Liver (tissue), 3 donors: ENCODE measurements around the gene CSTA.

ENCODE experiments used
- ATF3 ChIP-seq: IDR thresholded peaks from 2 replicates; pipeline ENCODE4 v1.6.1; 2016; ENCODE audit warnings: antibody characterized with exemption
- CTCF ChIP-seq: fragments of 150-350 bp; IDR thresholded peaks from 2 replicates; pipeline ENCODE4 v1.5.1; 2017; ENCODE audit warnings: improper control_type of control experiment, low read depth, low read length; ENCODE audit not compliant: missing input control
- EGR1 ChIP-seq, 2 donors: IDR thresholded peaks; 2 replicates each; pipeline ENCODE4 v1.6.1; 2016 to 2018; ENCODE audit warnings: antibody characterized with exemption in 2 of 2, low read depth in 2 of 2
- GABPA ChIP-seq, 2 donors: IDR thresholded peaks in 1 of 2; conservative IDR thresholded peaks in 1 of 2; 2 replicates each; pipeline ENCODE4 v1.6.1; 2016; ENCODE audit warnings: antibody characterized with exemption in 2 of 2, mild to moderate bottlenecking in 1 of 2, moderate library complexity in 1 of 2
- HNF4G ChIP-seq: IDR thresholded peaks from 2 replicates; pipeline ENCODE4 v1.6.1; 2016; ENCODE audit warnings: antibody characterized with exemption
- MAX ChIP-seq: IDR thresholded peaks from 2 replicates; pipeline ENCODE4 v1.6.1; 2016; ENCODE audit warnings: antibody characterized with exemption
- RAD21 ChIP-seq, 2 donors: IDR thresholded peaks; 2 replicates each; pipeline ENCODE4 v1.6.1; 2016; ENCODE audit warnings: antibody characterized with exemption in 2 of 2, mild to moderate bottlenecking in 2 of 2
- REST ChIP-seq: IDR thresholded peaks from 2 replicates; pipeline ENCODE4 v1.6.1; 2016; ENCODE audit warnings: antibody characterized with exemption, mild to moderate bottlenecking
- SP1 ChIP-seq: IDR thresholded peaks from 2 replicates; pipeline ENCODE4 v1.6.1; 2018; ENCODE audit warnings: antibody characterized with exemption, mild to moderate bottlenecking
- TAF1 ChIP-seq: conservative IDR thresholded peaks from 2 replicates; pipeline ENCODE4 v1.6.1; 2016; ENCODE audit warnings: antibody characterized with exemption, mild to moderate bottlenecking
- YY1 ChIP-seq: IDR thresholded peaks from 2 replicates; pipeline ENCODE4 v1.6.1; 2016; ENCODE audit warnings: antibody characterized with exemption, mild to moderate bottlenecking
- ZBTB33 ChIP-seq: IDR thresholded peaks from 2 replicates; pipeline ENCODE4 v1.6.1; 2016; ENCODE audit warnings: antibody characterized with exemption
- donor health status: healthy.
- donor health status: healthy.

GRCh38 chr3:122301063-122301462 is 24.0 kb upstream of the CSTA start:
- TF ChIP-seq CTCF (no peak), YY1 (no peak), RAD21 (IDR thresholded peaks at IDR 0.05) (no peak), SP1 (no peak), REST (no peak), GABPA (IDR thresholded peaks at IDR 0.05 in 1 of 2, conservative IDR thresholded peaks at IDR 0.05 in 1 of 2) (no peak), TAF1 (no peak), HNF4G (no peak), MAX (no peak), ZBTB33 (no peak), EGR1 (IDR thresholded peaks at IDR 0.05; ENCODE audit: low read depth in 2 of 2) (no peak), ATF3 (no peak)
